Astrocyte of the spinal cord (primary cell): ENCODE measurements around the gene SLMAP.
A peak's percentile ranks its signal among the peaks of the same experiment; 100 is the strongest.

ENCODE experiments used
- DNase-seq: peaks from one replicate; pipeline ENCODE4 v3.0.0; 2011; ENCODE audit warnings: low read depth, low spot score
- H3K4me3 ChIP-seq: 2 replicates; pipeline ENCODE4 v1.5.1; 2011; ENCODE audit warnings: low read depth, mild to moderate bottlenecking, low read length, moderate library complexity
- in situ Hi-C: cut with HindIII; loops from 2 replicates; pipeline ENCODE4 v1.10.0; 2017; ENCODE audit warnings: low sequenced_read_pairs
- TF ChIP-seq, protein P1 (sequence below): IDR thresholded peaks from 2 replicates; pipeline ENCODE4 v1.5.1; 2012; ENCODE audit warnings: low read depth, mild to moderate bottlenecking, low read length, inconsistent platforms

SLMAP gene

DNA sequence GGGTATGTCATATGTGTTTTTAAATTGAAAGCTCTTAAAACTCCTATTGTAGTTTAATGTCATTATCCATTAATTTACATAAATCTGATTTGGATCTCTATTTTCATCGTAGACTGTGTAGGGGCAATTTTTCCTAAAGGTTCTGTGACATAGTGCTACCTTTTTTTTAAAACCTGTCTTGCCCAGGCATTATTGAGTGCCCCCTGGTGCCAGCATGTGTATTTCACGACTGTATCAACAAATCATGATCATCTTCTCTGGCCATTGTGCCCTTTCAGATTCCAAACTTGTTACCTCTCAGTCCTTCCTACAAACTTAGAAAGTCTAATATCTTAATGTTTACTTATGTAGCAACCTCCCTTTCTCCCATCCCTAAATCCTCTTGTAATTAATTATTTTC, 154.9 kb downstream of the SLMAP start:
- no peak overlapping the region for H3K4me3 ChIP-seq
- TF ChIP-seq, protein P1, sequence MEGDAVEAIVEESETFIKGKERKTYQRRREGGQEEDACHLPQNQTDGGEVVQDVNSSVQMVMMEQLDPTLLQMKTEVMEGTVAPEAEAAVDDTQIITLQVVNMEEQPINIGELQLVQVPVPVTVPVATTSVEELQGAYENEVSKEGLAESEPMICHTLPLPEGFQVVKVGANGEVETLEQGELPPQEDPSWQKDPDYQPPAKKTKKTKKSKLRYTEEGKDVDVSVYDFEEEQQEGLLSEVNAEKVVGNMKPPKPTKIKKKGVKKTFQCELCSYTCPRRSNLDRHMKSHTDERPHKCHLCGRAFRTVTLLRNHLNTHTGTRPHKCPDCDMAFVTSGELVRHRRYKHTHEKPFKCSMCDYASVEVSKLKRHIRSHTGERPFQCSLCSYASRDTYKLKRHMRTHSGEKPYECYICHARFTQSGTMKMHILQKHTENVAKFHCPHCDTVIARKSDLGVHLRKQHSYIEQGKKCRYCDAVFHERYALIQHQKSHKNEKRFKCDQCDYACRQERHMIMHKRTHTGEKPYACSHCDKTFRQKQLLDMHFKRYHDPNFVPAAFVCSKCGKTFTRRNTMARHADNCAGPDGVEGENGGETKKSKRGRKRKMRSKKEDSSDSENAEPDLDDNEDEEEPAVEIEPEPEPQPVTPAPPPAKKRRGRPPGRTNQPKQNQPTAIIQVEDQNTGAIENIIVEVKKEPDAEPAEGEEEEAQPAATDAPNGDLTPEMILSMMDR: peak; percentile 54
- in situ Hi-C loops: no loop called here
- DNase-seq: no peak

DNA sequence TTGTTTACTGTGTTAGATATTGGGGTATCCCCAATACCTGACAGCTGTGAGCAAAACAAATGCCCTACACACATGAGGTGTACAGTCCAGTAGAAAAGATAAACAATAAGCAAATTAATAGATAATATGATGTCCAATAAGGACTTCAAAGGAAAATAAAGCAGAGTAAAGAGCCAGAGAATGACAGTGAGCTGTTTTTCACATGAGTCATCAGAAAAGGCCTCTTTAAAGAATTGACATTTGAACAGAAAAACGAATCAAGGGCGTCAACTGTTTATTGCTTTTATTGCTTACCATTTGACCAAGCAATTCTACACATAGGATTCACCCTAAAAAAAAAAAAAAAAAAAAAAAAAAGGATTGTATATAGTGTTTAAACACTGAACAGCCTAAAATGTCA, 155.5 kb downstream of the SLMAP start:
- H3K4me3 ChIP-seq: no peak overlapping the region
- in situ Hi-C loops: no loop called here
- TF ChIP-seq, protein P1: no peak
- peak; percentile 52 for DNase-seq

DNA sequence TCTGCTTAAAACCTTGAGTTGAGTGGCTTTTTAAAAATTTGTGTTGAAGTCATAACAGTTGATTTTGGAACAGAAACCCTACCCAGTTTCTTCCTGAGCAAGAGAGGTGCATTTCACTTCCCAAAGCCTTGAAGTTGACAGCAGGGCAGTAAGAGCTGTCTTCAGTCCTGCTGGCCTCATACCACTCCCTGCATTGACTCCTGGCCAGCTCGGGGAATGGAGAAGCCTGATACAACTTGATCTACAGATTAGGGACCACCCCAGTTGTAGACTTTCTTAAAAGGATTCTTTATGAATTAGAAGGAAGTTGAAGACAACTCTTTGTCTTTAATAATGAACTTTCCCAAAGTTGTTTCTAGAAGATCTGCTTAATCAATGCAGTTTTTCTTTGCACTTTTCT, 161.5 kb downstream of the SLMAP start:
- no peak overlapping the region for H3K4me3 ChIP-seq
- TF ChIP-seq, protein P1: no peak
- in situ Hi-C loops: no loop called here
- peak; percentile 15 for DNase-seq

DNA sequence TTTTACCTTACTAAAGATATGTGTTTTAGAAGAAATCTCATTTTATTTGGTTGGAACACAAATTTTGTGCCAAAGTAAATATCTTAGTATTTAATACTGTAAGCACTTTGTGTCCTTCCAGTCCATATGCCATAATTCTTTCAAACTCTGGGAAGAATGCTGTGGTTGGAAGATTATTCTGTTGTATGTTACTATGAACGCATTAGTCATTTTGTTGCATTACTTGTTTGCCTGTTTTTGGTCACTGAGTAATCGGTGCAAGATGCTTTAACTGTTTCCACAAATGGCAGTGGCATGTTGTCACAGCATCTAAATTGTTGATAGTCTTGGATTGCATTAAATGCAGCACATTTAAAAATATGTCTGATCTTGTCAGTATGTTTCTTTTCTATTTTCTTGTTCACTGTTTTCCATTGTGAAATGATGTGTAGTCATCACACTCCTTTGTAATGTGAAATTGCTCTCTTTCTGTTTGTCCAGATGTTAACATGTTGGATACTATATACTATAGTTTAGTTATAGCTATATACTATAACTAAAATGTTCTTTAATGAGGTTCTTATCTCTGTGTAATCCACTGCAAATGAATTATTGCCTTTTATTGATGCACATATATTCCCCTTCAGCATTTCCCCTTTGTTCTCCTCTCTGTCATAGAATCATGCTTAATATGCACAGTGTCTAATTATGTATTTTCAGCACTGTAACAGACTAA, 162.2 kb downstream of the SLMAP start:
- DNase-seq: peak; percentile 80
- no peak overlapping the region for H3K4me3 ChIP-seq
- in situ Hi-C loops: no loop called here
- TF ChIP-seq, protein P1: no peak

DNA sequence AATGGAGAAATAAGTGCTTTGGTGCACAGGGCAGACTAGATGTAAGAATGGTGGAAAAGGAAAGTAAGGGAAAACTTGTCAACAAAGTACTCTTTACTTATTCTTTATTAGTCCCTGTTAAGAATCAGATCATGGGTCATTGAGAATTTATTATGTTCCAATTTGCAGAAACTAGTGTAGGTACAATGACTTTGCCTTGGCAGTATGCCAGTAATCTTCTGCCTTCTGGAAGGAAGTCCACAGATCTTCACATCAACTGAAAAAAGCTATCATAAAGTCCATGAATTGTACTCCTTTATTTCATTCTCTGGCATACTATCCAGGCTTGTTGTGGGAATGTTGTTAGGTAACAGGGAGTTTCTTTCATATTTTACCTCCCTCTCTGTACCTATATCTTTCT, 163.9 kb downstream of the SLMAP start:
- no peak overlapping the region for H3K4me3 ChIP-seq
- DNase-seq: no peak
- TF ChIP-seq, protein P1: no peak
- in situ Hi-C loops: no loop called here

DNA sequence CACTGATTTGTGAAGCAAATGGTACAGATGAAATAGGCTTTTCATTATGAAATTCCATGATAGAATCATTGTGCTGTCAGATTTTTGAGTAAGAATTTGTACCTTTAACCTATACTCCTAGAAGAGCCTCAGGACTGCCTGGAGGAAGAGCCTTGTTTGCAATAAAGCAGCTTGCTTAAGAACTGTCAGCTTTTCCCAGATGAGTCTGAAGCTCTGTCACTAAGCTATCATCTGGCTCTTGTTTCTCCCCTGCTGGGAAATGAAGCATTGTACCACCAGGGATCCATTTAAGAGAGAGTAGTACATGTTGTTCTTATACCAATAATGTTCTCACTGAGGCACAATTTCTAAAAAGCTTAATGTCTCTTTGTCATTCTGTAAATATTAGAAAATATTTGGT, 167.0 kb downstream of the SLMAP start:
- in situ Hi-C loops: no loop called here
- TF ChIP-seq, protein P1: no peak
- no peak overlapping the region for H3K4me3 ChIP-seq
- peak; percentile 35 for DNase-seq
